Chondrocyte (in vitro differentiated cells): ENCODE results near the gene DIRAS3. TPM values are rescaled to one million over a fixed set of nuclear protein-coding genes. Genes with fewer than 3 reads are reported as not detected.
A peak's percentile ranks its signal among the peaks of the same experiment; 100 is the strongest.
"Not testable (repeated sequence)": the region's sequence is repeated elsewhere in the genome, so short reads cannot be mapped to it uniquely, and the experiment has no call there.

Experiments used
- DNase-seq: peaks from one replicate; pipeline ENCODE4 v3.0.0; 2021; ENCODE audit warnings: mixed read lengths, low spot score
- H3K27ac Mint-ChIP-seq: one replicate; pipeline ENCODE4 v1.8.0; 2021; ENCODE audit warnings: mild to moderate bottlenecking, moderate library complexity, mixed read lengths; ENCODE audit not compliant: unreplicated experiment
- H3K27me3 Mint-ChIP-seq: 2 replicates; pipeline ENCODE4 v1.8.0; 2021; ENCODE audit warnings: low read depth, mixed read lengths
- H3K36me3 Mint-ChIP-seq: 2 replicates; pipeline ENCODE4 v1.8.0; 2021; ENCODE audit warnings: low read depth, mixed read lengths
- H3K4me1 Mint-ChIP-seq: 2 replicates; pipeline ENCODE4 v1.8.0; 2021; ENCODE audit warnings: low read depth, mild to moderate bottlenecking, mixed read lengths
- H3K4me3 Mint-ChIP-seq: one replicate; pipeline ENCODE4 v1.8.0; 2021; ENCODE audit warnings: mild to moderate bottlenecking, moderate library complexity, mixed read lengths; ENCODE audit not compliant: unreplicated experiment
- H3K9me3 Mint-ChIP-seq: 2 replicates; pipeline ENCODE4 v1.8.0; 2021; ENCODE audit warnings: low read depth, mixed read lengths
- CTCF ChIP-seq: fragments of 200-600 bp; sonication (generic); IDR thresholded peaks from 2 replicates; pipeline ENCODE4 v1.5.0; 2021; ENCODE audit warnings: antibody characterized with exemption, mild to moderate bottlenecking, moderate library complexity
- total RNA-seq: library from RNA; stranded (reverse); gene quantifications from 3 replicates; pipeline ENCODE4 v1.2.1, GENCODE V29; 2021

The DIRAS3 gene
- total RNA-seq, 1 donor from 2014 or later, result 0.30 TPM

DNA sequence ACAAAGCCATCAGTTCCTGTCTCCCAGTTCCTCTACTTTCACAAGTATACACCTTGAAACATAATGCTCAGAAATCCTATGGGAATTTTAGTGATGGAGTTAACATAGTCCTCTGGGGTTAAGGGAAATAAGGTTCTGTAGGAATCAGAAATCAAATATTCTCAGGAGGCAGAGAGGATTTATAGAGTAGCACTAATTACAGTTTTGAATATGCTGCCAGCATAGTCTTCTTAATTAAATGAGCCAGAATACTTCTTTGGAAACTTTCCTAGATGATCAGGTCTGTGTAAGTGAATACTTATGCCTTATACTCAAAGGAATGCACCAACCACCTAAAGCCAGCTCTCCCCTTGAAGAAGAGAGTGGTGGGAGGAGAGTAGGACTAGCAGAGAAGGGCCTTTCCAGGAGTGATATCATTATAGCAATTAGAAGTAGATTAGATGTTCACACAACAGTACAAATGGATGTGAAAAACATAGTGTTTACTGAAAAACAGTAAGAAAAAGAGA lies 31.4 kb upstream of the DIRAS3 start:
- no peaks in the 10 kb centered on the region for H3K36me3 Mint-ChIP-seq
- DNase-seq, result no peak
- H3K9me3 Mint-ChIP-seq, result peaks cover 5% of the 10 kb centered on the region
- no peaks in the 10 kb centered on the region for H3K4me1 Mint-ChIP-seq
- H3K27me3 Mint-ChIP-seq, result no peaks in the 10 kb centered on the region
- H3K27ac Mint-ChIP-seq, result no peak overlapping the region
- no peak overlapping the region for H3K4me3 Mint-ChIP-seq
- no peak for TF ChIP-seq CTCF

- Mint-ChIP-seq H3K4me1 (no peaks in the 10 kb centered on the region), H3K36me3 (peaks cover 3% of the 10 kb centered on the region), H3K27ac (no peak overlapping the region), H3K4me3 (no peak overlapping the region), H3K27me3 (no peaks in the 10 kb centered on the region), H3K9me3 (peaks cover 8% of the 10 kb centered on the region)
- no peak for TF ChIP-seq CTCF
- DNase-seq, result no peak
These were observed 28.2 kb upstream of the DIRAS3 start for GRCh38 chr1:68078647-68079046.

GRCh38 chr1:68074472-68074871 lies 24.0 kb upstream of the DIRAS3 start:
- H3K9me3 Mint-ChIP-seq, result peaks cover 12% of the 10 kb centered on the region
- H3K36me3 Mint-ChIP-seq, result peaks cover 3% of the 10 kb centered on the region

DNA sequence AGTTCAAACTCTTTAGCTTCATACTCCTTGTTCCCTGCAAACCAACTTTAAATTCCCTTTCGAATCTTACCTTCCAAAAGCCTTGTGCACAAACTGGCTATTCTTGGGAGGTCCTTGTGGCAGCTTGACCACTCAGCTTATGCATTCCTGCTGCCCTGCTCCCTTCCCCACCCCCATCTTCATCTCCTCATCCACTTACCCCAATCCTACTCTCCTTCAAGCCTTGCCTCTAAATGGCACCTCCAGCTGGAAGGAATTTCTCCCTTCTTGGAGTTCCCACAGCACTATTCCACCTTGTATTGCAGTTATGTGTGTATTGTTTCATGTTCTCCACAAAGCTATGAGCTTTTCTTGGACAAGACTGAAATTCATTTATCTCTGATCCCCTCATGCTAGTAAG lies 15.3 kb upstream of the DIRAS3 start:
- DNase-seq, result no peak
- H3K9me3 Mint-ChIP-seq, result peaks cover 32% of the 10 kb centered on the region
- TF ChIP-seq CTCF, result no peak
- H3K27me3 Mint-ChIP-seq, result no peaks in the 10 kb centered on the region
- peaks cover 5% of the 10 kb centered on the region for H3K4me1 Mint-ChIP-seq
- H3K27ac Mint-ChIP-seq, result no peak overlapping the region
- no peak overlapping the region for H3K4me3 Mint-ChIP-seq
- no peaks in the 10 kb centered on the region for H3K36me3 Mint-ChIP-seq

More at GRCh38 chr1:68074472-68074871, 24.0 kb upstream of the DIRAS3 start:
- TF ChIP-seq CTCF, result no peak
- H3K4me1 Mint-ChIP-seq, result no peaks in the 10 kb centered on the region
- no peak for DNase-seq
- no peaks in the 10 kb centered on the region for H3K27me3 Mint-ChIP-seq
- H3K4me3 Mint-ChIP-seq, result no peak overlapping the region
- H3K27ac Mint-ChIP-seq, result no peak overlapping the region

DNA sequence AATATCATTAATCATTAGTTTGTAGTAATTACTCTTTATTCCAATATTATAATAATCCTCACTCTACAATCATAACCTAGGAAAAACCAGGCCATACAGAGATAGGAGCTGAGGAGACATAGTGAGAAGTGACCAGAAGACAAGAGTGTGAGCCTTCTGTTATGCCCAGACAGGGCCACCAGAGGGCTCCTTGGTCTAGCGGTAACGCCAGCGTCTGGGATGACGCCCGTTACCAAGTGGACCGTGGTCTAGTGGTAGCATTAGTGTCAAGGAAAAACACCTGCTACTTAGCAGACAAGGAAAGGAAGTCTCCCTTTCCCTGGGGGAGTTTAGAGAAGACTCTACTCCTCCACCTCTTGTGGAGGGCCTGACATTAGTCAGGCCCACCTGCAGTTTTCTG lies 7.6 kb upstream of the DIRAS3 start:
- DNase-seq, H3K27ac Mint-ChIP-seq, H3K4me3 Mint-ChIP-seq, H3K4me1 Mint-ChIP-seq, H3K27me3 Mint-ChIP-seq, H3K36me3 Mint-ChIP-seq: not testable (repeated sequence)
- TF ChIP-seq CTCF, result peak; percentile 62
- H3K9me3 Mint-ChIP-seq, result peaks cover 28% of the 10 kb centered on the region
